Colonic mucosa (tissue), 4 donors: Measurements from ENCODE around the gene MYOF. TPM values are rescaled to one million over a fixed set of nuclear protein-coding genes. Genes with fewer than 3 reads are reported as not detected.

Source experiments
- DNase-seq: peaks from one replicate; pipeline ENCODE4 v3.0.0-alpha.2; 2020
- H3K27ac ChIP-seq: fragments of 200-600 bp; one replicate; pipeline ENCODE4 v1.8.0; 2021
- H3K27me3 ChIP-seq: fragments of 200-600 bp; one replicate; pipeline ENCODE4 v1.8.0; 2021
- H3K36me3 ChIP-seq: fragments of 200-600 bp; one replicate; pipeline ENCODE4 v1.8.0; 2021
- H3K4me1 ChIP-seq: fragments of 200-600 bp; one replicate; pipeline ENCODE4 v1.8.0; 2021; ENCODE audit warnings: mild to moderate bottlenecking
- H3K4me3 ChIP-seq: fragments of 200-600 bp; one replicate; pipeline ENCODE4 v1.8.0; 2021
- H3K9ac ChIP-seq, 2 donors: one replicate each; pipeline ENCODE4 v1.7.0; 2013; ENCODE audit warnings: control low read depth in 2 of 2, low read depth in 2 of 2, low read length in 2 of 2
- H3K9me3 ChIP-seq: fragments of 200-600 bp; one replicate; pipeline ENCODE4 v1.8.0; 2021
- intact Hi-C: fragments of 100-400 bp; cut with DNase I; formaldehyde crosslinking; loops from one replicate; pipeline ENCODE4 v1.14.1; 2022
- total RNA-seq, 2 donors: library from RNA; stranded (reverse); fragmentation: NEBNext Ultra II Directional in 1 of 2; extraction: Animal tissue kit (Norgen Biotek cat#: 25700) in 1 of 2; gene quantifications; one replicate each; pipeline ENCODE4 v1.2.1, GENCODE V29; 2021
- TF ChIP-seq, protein P1 (sequence below): fragments of 200-600 bp; IDR thresholded peaks from one replicate; pipeline ENCODE4 v1.8.0; 2022; ENCODE audit warnings: antibody characterized with exemption, mild to moderate bottlenecking
- donor health status: healthy.
- donor health status: DM: no; HTN: no; CAD: no.
- donor health status: DM: no; HTN: no; CAD: no.

The MYOF gene
- total RNA-seq, 2 donors from 2014 or later = 88.1 to 90.9 TPM

DNA sequence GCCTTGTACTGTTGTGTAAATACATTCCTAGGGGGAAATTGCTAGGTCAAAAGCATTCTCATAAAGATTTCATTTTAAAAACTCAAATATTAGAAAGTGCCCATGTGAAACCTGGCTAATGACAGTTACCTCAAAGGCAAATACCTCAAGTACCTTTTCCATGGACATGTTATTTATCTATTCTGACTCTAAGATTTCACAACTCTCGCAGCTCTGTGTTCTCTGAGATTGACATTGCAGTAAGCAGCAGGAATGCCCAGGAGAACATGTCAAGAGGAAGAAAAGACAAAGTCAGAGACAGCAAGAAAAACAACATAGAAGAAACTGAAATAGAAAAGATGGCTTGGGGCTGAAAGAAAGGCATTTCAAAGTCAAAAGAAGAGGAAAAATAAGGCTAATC is 221.0 kb downstream of the MYOF start:
- Histone ChIP-seq H3K4me3 (no peak overlapping the region), H3K27ac (no peak overlapping the region), H3K4me1 (no peaks in the 10 kb centered on the region), H3K36me3 (no peaks in the 10 kb centered on the region), H3K9me3 (no peaks in the 10 kb centered on the region), H3K9ac (no peak overlapping the region), H3K27me3 (no peaks in the 10 kb centered on the region)
- intact Hi-C loops = no loop called here
- DNase-seq = no peak
- TF ChIP-seq, protein P1, sequence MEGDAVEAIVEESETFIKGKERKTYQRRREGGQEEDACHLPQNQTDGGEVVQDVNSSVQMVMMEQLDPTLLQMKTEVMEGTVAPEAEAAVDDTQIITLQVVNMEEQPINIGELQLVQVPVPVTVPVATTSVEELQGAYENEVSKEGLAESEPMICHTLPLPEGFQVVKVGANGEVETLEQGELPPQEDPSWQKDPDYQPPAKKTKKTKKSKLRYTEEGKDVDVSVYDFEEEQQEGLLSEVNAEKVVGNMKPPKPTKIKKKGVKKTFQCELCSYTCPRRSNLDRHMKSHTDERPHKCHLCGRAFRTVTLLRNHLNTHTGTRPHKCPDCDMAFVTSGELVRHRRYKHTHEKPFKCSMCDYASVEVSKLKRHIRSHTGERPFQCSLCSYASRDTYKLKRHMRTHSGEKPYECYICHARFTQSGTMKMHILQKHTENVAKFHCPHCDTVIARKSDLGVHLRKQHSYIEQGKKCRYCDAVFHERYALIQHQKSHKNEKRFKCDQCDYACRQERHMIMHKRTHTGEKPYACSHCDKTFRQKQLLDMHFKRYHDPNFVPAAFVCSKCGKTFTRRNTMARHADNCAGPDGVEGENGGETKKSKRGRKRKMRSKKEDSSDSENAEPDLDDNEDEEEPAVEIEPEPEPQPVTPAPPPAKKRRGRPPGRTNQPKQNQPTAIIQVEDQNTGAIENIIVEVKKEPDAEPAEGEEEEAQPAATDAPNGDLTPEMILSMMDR = no peak

DNA sequence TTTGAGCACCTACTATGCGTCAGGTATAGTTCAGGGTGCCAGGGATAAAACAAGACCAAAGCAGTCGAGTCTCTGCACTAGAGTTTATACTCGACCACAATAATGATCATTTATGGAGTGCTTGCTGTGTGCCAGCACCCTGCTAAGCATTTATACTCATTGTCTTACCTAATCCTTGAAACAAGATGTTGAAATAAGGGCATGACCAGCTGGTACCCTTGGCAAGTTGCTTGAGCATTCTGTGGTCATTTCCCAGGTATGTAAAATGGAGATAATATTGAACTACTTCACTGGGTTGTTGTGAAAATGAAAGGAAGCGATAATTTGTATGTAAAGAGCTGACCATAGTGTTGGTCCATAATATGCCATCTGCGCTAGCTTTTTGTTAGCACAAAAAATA is 223.0 kb downstream of the MYOF start:
- no peak overlapping the region for H3K9ac ChIP-seq
- no peaks in the 10 kb centered on the region for H3K27me3 ChIP-seq
- TF ChIP-seq, protein P1 = no peak
- H3K36me3 ChIP-seq = no peaks in the 10 kb centered on the region
- no peak for DNase-seq
- no peaks in the 10 kb centered on the region for H3K9me3 ChIP-seq
- no peak overlapping the region for H3K27ac ChIP-seq
- H3K4me1 ChIP-seq = no peaks in the 10 kb centered on the region
- intact Hi-C loops = no loop called here
- H3K4me3 ChIP-seq = no peak overlapping the region

Other genes with a start within 250 kb of the MYOF start
- gene CEP55, start 14.3 kb upstream of the MYOF start, total RNA-seq = 10 to 100 TPM; 11.3 to 30.0 TPM
- 10 to 100 TPM; 44.2 to 48.2 TPM for gene FFAR4, start 84.3 kb upstream of the MYOF start, total RNA-seq
- 10 to 100 TPM in 1 of 2 donors, 1 to 10 TPM in 1; 6.8 to 15.1 TPM for gene RBP4, start 118.9 kb upstream of the MYOF start, total RNA-seq
- not detected for gene PDE6C, start 130.2 kb upstream of the MYOF start, total RNA-seq
- gene FRA10AC1, start 220.3 kb upstream of the MYOF start, total RNA-seq = 10 to 100 TPM; 13.5 to 19.4 TPM